ENCODE data around the gene TENM4. TPM values are rescaled to one million over a fixed set of nuclear protein-coding genes. Genes with fewer than 3 reads are reported as not detected.
"Not testable (repeated sequence)": the region's sequence is repeated elsewhere in the genome, so short reads cannot be mapped to it uniquely, and the experiment has no call there.

The TENM4 gene
- total RNA-seq, 1 experiment from 2014 or later = 9.9 TPM

- H3K27me3 Mint-ChIP-seq (ENCODE audit: insufficient read depth, unreplicated experiment) = no peaks in the 10 kb centered on the region
- H3K4me3 Mint-ChIP-seq (ENCODE audit: unreplicated experiment) = no peak overlapping the region
- CTCF ChIA-PET = no interaction called here
- H3K9me3 Mint-ChIP-seq (ENCODE audit: unreplicated experiment) = no peaks in the 10 kb centered on the region
- no peak for TF ChIP-seq CTCF (IDR thresholded peaks at IDR 0.05; ENCODE audit: unreplicated experiment)
- no TSS peak for BruUV-seq (replicated peaks)
- no peaks in the 10 kb centered on the region for H3K4me1 Mint-ChIP-seq (ENCODE audit: insufficient read depth, unreplicated experiment)
- POLR2A ChIA-PET = no interaction called here
- peaks cover 7% of the 10 kb centered on the region for H3K36me3 Mint-ChIP-seq (ENCODE audit: insufficient read depth, unreplicated experiment)
- no peak overlapping the region for H3K27ac Mint-ChIP-seq (ENCODE audit: low read depth, unreplicated experiment)
- no peak for DNase-seq (ENCODE audit: unreplicated experiment)
- intact Hi-C loops (cut with micrococcal nuclease) = no loop called here
Measured at GRCh38 chr11:78982473-78982872, 458.4 kb downstream of the TENM4 start.

GRCh38 chr11:78981153-78981552 is 459.7 kb downstream of the TENM4 start:
- CTCF ChIA-PET = interaction anchor here (0.5 to 1.0 kb wide), 3 partner anchors 15 to 1791 kb away, joined by 3 to 4 read pairs (median 3); no protein-coding TSS in a partner anchor
- BruUV-seq (replicated peaks) = no TSS peak
- no peak for TF ChIP-seq CTCF (IDR thresholded peaks at IDR 0.05; ENCODE audit: unreplicated experiment)
- Mint-ChIP-seq H3K4me1 (ENCODE audit: insufficient read depth, unreplicated experiment) (no peaks in the 10 kb centered on the region), H3K27ac (ENCODE audit: low read depth, unreplicated experiment) (no peak overlapping the region), H3K36me3 (ENCODE audit: insufficient read depth, unreplicated experiment) (peaks cover 7% of the 10 kb centered on the region), H3K9me3 (ENCODE audit: unreplicated experiment) (no peaks in the 10 kb centered on the region), H3K27me3 (ENCODE audit: insufficient read depth, unreplicated experiment) (no peaks in the 10 kb centered on the region), H3K4me3 (ENCODE audit: unreplicated experiment) (no peak overlapping the region)
- POLR2A ChIA-PET = no interaction called here
- no peak for DNase-seq (ENCODE audit: unreplicated experiment)
- intact Hi-C loops (cut with micrococcal nuclease) = no loop called here

GRCh38 chr11:78978831-78979230 is 462.0 kb downstream of the TENM4 start:
- Mint-ChIP-seq H3K9me3 (ENCODE audit: unreplicated experiment) (no peaks in the 10 kb centered on the region), H3K4me1 (ENCODE audit: insufficient read depth, unreplicated experiment) (no peaks in the 10 kb centered on the region), H3K36me3 (ENCODE audit: insufficient read depth, unreplicated experiment) (peaks cover 7% of the 10 kb centered on the region), H3K27ac (ENCODE audit: low read depth, unreplicated experiment) (no peak overlapping the region), H3K4me3 (ENCODE audit: unreplicated experiment) (no peak overlapping the region), H3K27me3 (ENCODE audit: insufficient read depth, unreplicated experiment) (no peaks in the 10 kb centered on the region)
- CTCF ChIA-PET = interaction anchor here (0.6 kb wide), 1 partner anchor 30 kb away, joined by 3 read pairs; no protein-coding TSS in a partner anchor
- POLR2A ChIA-PET = interaction anchor here (0.6 to 0.9 kb wide), 3 partner anchors 18 to 119 kb away, joined by 3 to 4 read pairs (median 3); no protein-coding TSS in a partner anchor
- TF ChIP-seq CTCF (IDR thresholded peaks at IDR 0.05; ENCODE audit: unreplicated experiment) = no peak
- BruUV-seq (replicated peaks) = no TSS peak
- DNase-seq (ENCODE audit: unreplicated experiment) = no peak
- intact Hi-C loops (cut with micrococcal nuclease) = no loop called here

- H3K27ac Mint-ChIP-seq (ENCODE audit: low read depth, unreplicated experiment); H3K36me3 Mint-ChIP-seq (ENCODE audit: insufficient read depth, unreplicated experiment); DNase-seq (ENCODE audit: unreplicated experiment); H3K27me3 Mint-ChIP-seq (ENCODE audit: insufficient read depth, unreplicated experiment); BruUV-seq (replicated peaks); H3K4me3 Mint-ChIP-seq (ENCODE audit: unreplicated experiment); H3K9me3 Mint-ChIP-seq (ENCODE audit: unreplicated experiment); H3K4me1 Mint-ChIP-seq (ENCODE audit: insufficient read depth, unreplicated experiment); intact Hi-C loops (cut with micrococcal nuclease): not testable (repeated sequence)
- POLR2A ChIA-PET = interaction anchor here (0.5 kb wide), 1 partner anchor 446 kb away, joined by 3 read pairs; no protein-coding TSS in a partner anchor
- CTCF ChIA-PET = interaction anchor here (1.0 kb wide), 1 partner anchor 17 kb away, joined by 4 read pairs; no protein-coding TSS in a partner anchor
Measured at GRCh38 chr11:78977848-78978247, 463.0 kb downstream of the TENM4 start.

- BruUV-seq (replicated peaks) = no TSS peak
- no peak overlapping the region for H3K4me3 Mint-ChIP-seq (ENCODE audit: unreplicated experiment)
- H3K9me3 Mint-ChIP-seq (ENCODE audit: unreplicated experiment) = no peaks in the 10 kb centered on the region
- peaks cover 7% of the 10 kb centered on the region for H3K36me3 Mint-ChIP-seq (ENCODE audit: insufficient read depth, unreplicated experiment)
- no peak for DNase-seq (ENCODE audit: unreplicated experiment)
- H3K4me1 Mint-ChIP-seq (ENCODE audit: insufficient read depth, unreplicated experiment) = no peaks in the 10 kb centered on the region
- POLR2A ChIA-PET = no interaction called here
- H3K27ac Mint-ChIP-seq (ENCODE audit: low read depth, unreplicated experiment) = no peak overlapping the region
- no peak for TF ChIP-seq CTCF (IDR thresholded peaks at IDR 0.05; ENCODE audit: unreplicated experiment)
- no peaks in the 10 kb centered on the region for H3K27me3 Mint-ChIP-seq (ENCODE audit: insufficient read depth, unreplicated experiment)
- CTCF ChIA-PET = interaction anchor here (1.0 kb wide), 1 partner anchor 16 kb away, joined by 4 read pairs; no protein-coding TSS in a partner anchor
- intact Hi-C loops (cut with micrococcal nuclease) = no loop called here
Measured at GRCh38 chr11:78977009-78977408, 463.8 kb downstream of the TENM4 start.

Measured in MCF 10A (cell line).